ENCODE measurements around the gene SCAMP1.
"Not testable (repeated sequence)": the region's sequence is repeated elsewhere in the genome, so short reads cannot be mapped to it uniquely, and the experiment has no call there.

SCAMP1 gene

GRCh38 chr5:78339617-78340436, 20.6 kb upstream of the SCAMP1 start:
- no peak for DNase-seq (ENCODE audit: low read depth)
- no peak for TF ChIP-seq CTCF (conservative IDR thresholded peaks at IDR 0.05; ENCODE audit: low read depth, low read length)
- no peak overlapping the region for H3K4me3 ChIP-seq (ENCODE audit: low read length)

- H3K4me3 ChIP-seq (ENCODE audit: low read length): no peak overlapping the region
- no peak for TF ChIP-seq CTCF (conservative IDR thresholded peaks at IDR 0.05; ENCODE audit: low read depth, low read length)
- peak; percentile 32 for DNase-seq (ENCODE audit: low read depth)
Measured at GRCh38 chr5:78341440-78341839, 19.0 kb upstream of the SCAMP1 start.

GRCh38 chr5:78345485-78345884, 14.9 kb upstream of the SCAMP1 start:
- H3K4me3 ChIP-seq (ENCODE audit: low read length): no peak overlapping the region
- TF ChIP-seq CTCF (conservative IDR thresholded peaks at IDR 0.05; ENCODE audit: low read depth, low read length): no peak
- no peak for DNase-seq (ENCODE audit: low read depth)

GRCh38 chr5:78353520-78353919, 6.9 kb upstream of the SCAMP1 start:
- no peak for DNase-seq (ENCODE audit: low read depth)
- H3K4me3 ChIP-seq (ENCODE audit: low read length): no peak overlapping the region
- TF ChIP-seq CTCF (conservative IDR thresholded peaks at IDR 0.05; ENCODE audit: low read depth, low read length): no peak

GRCh38 chr5:78354066-78354670, 6.2 kb upstream of the SCAMP1 start:
- H3K4me3 ChIP-seq (ENCODE audit: low read length): no peak overlapping the region
- DNase-seq (ENCODE audit: low read depth): no peak
- no peak for TF ChIP-seq CTCF (conservative IDR thresholded peaks at IDR 0.05; ENCODE audit: low read depth, low read length)

GRCh38 chr5:78355561-78355960, 4.9 kb upstream of the SCAMP1 start:
- DNase-seq (ENCODE audit: low read depth): no peak
- TF ChIP-seq CTCF (conservative IDR thresholded peaks at IDR 0.05; ENCODE audit: low read depth, low read length): no peak
- H3K4me3 ChIP-seq (ENCODE audit: low read length): no peak overlapping the region

- H3K4me3 ChIP-seq (ENCODE audit: low read length): peak overlapping the region; percentile 96
- not testable (repeated sequence) for DNase-seq (ENCODE audit: low read depth)
Measured at GRCh38 chr5:78359455-78359830, 974 bp upstream of the SCAMP1 start.

Data from retinal pigment epithelial cell (primary cell).